ENCODE data around the gene SCYGR7. TPM values are rescaled to one million over a fixed set of nuclear protein-coding genes. Genes with fewer than 3 reads are reported as not detected.

SCYGR7 gene
- total and polyA plus RNA-seq, 9 of the 15 experiments (the other 6 are each of a cell fraction or from before 2014, with no cell fraction given), result not detected

- H3K27ac ChIP-seq (ENCODE audit: extremely low read depth, low read depth, low read length), result no peak overlapping the region
- H3K9me1 ChIP-seq (ENCODE audit: control insufficient read depth, insufficient read depth, low read length), result no peaks in the 10 kb centered on the region
- no peak overlapping the region for H3K4me2 ChIP-seq (ENCODE audit: insufficient read depth, low read length)
- no peaks in the 10 kb centered on the region for H3K9me3 ChIP-seq (replicated peaks; ENCODE audit: control insufficient read depth, insufficient read depth, low read depth, low read length)
- no peak overlapping the region for H3K4me3 ChIP-seq
- WGBS (ENCODE audit: insufficient coverage, low coverage, missing lambda C conversion rate), result 0% methylated on average over 3 of the region's 3 CpGs
- DNase-seq (ENCODE audit: extremely low read depth in 1 of 4, low spot score in 3 of 4) (no peak), ATAC-seq (no peak), FAIRE-seq (no peak)
- ChIA-PET CTCF (ENCODE audit: low intra/inter-chr PET ratio) (no interaction called here), POLR2A (no interaction called here)
- intact Hi-C loops (cut with micrococcal nuclease) (no loop called here), in situ Hi-C loops (cut with MboI) (no loop called here)
- no peaks in the 10 kb centered on the region for H3K79me2 ChIP-seq (ENCODE audit: control insufficient read depth, insufficient read depth, low read length)
- no TSS peak for BruUV-seq (replicated peaks)
- H3K4me1 ChIP-seq (replicated peaks in 1 of 2; ENCODE audit: control insufficient read depth in 2 of 2, insufficient read depth in 2 of 2, low read length in 2 of 2), result no peaks in the 10 kb centered on the region
- H3K36me3 ChIP-seq (ENCODE audit: control insufficient read depth, insufficient read depth, low read length), result no peaks in the 10 kb centered on the region
- H2AFZ ChIP-seq (ENCODE audit: low read depth, low read length), result no peak overlapping the region
- TF ChIP-seq ZC3H11A (IDR thresholded peaks at IDR 0.05; ENCODE audit: low read depth, low read length), result no peak
- TF ChIP-seq HDGF (IDR thresholded peaks at IDR 0.05), result no peak
- TF ChIP-seq ZFP30 (CRISPR knock-in tag; IDR thresholded peaks at IDR 0.05; ENCODE audit: borderline replicate concordance), result no peak
- no peak for TF ChIP-seq HLTF (IDR thresholded peaks at IDR 0.05)
- no peak for TF ChIP-seq TFAP4 (CRISPR knock-in tag; IDR thresholded peaks at IDR 0.05; ENCODE audit: borderline replicate concordance)
- TF ChIP-seq, protein P1, sequence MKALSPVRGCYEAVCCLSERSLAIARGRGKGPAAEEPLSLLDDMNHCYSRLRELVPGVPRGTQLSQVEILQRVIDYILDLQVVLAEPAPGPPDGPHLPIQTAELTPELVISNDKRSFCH (CRISPR knock-in tag; IDR thresholded peaks at IDR 0.05), result no peak
- TF ChIP-seq, protein P1 (tag; IDR thresholded peaks at IDR 0.05), result no peak
- no peaks in the 10 kb centered on the region for H4K20me1 ChIP-seq (replicated peaks; ENCODE audit: control insufficient read depth, insufficient read depth, low read length)
- peaks cover 4 to 12% of the 10 kb centered on the region in 2 experiments; a peak in 3 of 5 replicates for H3K27me3 ChIP-seq (ENCODE audit: control insufficient read depth in 2 of 2, insufficient read depth in 2 of 2, low read length in 2 of 2)
- H3K9ac ChIP-seq (ENCODE audit: insufficient read depth in 1 of 2, low read depth in 2 of 2, low read length in 2 of 2), result no peak overlapping the region
These were observed 24.2 kb upstream of the SCYGR7 start for GRCh38 chr2:227703961-227704360.
